ENCODE measurements around the gene GNAZ. TPM values are rescaled to one million over a fixed set of nuclear protein-coding genes. Genes with fewer than 3 reads are reported as not detected.

The GNAZ gene
- total and polyA plus RNA-seq, 2 of the 8 experiments (the other 6 are each of a cell fraction or from before 2014, with no cell fraction given): 6.6 to 9.6 TPM

DNA sequence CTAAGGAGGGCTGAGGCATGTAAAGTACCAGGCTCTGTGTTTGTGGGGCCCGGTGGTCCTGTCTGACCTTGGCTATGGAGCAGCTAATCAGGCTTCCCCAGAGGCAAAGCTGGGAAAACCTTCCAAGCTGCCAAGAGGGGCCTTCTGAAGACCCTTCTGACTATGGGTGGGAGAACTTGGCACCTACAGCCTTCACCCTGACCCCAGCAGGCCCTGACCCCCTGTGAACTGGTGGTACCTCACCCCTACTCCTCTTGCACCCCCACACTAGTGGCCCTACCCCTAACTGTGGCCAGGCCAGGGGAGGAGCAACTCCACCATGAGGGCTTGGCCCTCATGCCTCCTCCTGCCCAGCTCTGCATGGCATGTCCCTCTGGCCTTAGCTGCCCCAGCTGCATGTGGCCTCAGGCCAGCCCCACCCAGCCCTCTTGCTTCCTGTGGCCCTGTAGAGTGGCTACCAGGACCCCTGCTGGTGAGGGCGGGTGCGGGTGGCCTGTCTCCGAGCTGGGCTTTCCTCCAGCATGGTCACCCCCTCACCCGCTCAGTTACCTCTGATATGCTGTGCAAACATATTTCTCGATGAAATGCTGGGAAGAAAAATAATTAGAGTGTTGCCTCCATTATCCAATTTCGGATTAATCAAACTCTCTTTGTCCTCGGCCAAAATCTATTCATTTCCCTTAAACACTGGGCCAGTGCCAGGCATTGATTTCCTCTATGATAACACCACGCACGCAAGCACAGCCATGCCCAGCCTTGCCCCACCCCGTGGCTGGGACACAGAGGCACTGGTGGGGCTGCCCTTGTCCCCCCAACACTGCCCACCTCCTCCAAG, 7.5 kb downstream of the GNAZ start (continued):
- TF ChIP-seq YY1 (IDR thresholded peaks at IDR 0.05; ENCODE audit: low read depth, low read length) (no peak), CHD2 (IDR thresholded peaks at IDR 0.05; ENCODE audit: low read length) (no peak), SP4 (IDR thresholded peaks at IDR 0.05; ENCODE audit: low read length) (no peak), KDM5A (IDR thresholded peaks at IDR 0.05; ENCODE audit: low read length) (no peak), RAD21 (IDR thresholded peaks at IDR 0.05 in 1 of 2, conservative IDR thresholded peaks at IDR 0.05 in 1 of 2; ENCODE audit: low read depth in 2 of 2, low read length in 2 of 2) (no peak), RNF2 (IDR thresholded peaks at IDR 0.05; ENCODE audit: borderline replicate concordance, low read depth, low read length, missing control alignments, poor library complexity, severe bottlenecking) (no peak), RXRA (IDR thresholded peaks at IDR 0.05; ENCODE audit: insufficient read depth, low read depth, low read length) (no peak), GABPA (IDR thresholded peaks at IDR 0.05; ENCODE audit: borderline replicate concordance, insufficient read depth, low read length) (no peak), MAFK (IDR thresholded peaks at IDR 0.05; ENCODE audit: low read depth, low read length) (no peak)
